Right renal pelvis (tissue), 4 donors: ENCODE measurements around the gene NUP188. TPM values are rescaled to one million over a fixed set of nuclear protein-coding genes. Genes with fewer than 3 reads are reported as not detected.

Experiments
- DNase-seq, 4 donors: peaks; one replicate each; pipeline ENCODE4 v3.0.0-alpha.2; 2013; ENCODE audit warnings: low read depth in 4 of 4, low spot score in 3 of 4, missing footprints in 1 of 4
- polyA plus RNA-seq, 4 donors: library from polyadenylated mRNA; unstranded; fragments of 120-200 nt; gene quantifications; one replicate each; pipeline ENCODE4 v1.2.1, GENCODE V29; 2013; ENCODE audit not compliant: insufficient read length in 4 of 4

The NUP188 gene
- polyA plus RNA-seq = 10 to 100 TPM; 38.9 to 41.8 (median 40.2) TPM

DNA sequence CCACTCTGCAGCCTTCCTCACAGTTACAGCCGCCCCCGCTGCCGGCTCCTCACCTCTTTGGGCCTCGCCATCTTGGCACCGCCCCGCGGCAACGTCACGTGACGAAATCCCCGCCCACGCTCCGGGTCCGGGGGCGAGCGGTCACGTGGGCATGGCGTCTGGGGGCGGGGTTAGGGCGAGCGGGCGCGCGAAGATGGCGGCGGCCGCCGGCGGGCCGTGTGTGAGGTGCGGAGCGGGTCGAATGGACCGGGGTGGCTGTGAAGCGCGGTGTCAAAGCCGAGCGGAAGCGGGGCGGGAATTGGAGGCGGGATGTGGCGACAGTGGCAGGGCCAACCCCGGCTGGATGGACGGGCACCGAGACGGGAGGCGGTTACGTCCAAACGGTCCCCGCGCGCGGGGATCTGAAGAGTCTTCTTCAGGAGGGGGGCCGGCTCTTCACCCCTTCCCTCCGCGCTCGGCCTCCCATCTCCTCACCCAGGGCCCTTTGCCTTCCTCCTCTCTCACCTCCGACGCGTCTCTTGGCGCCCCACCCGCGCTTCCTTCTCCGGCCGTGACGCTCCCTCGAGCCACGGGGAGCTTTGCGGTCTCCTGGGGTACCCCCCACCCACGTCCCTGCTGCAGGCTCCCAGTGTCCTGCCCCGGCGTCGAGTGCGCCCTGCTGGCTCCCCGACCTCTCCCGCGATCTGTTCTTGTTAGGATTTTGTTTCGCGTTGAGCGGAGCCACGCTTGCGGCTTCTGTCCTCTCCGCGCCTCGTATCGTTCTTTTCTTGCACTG, at the start of gene NUP188, which contains the start of gene DOLK:
Gene NUP188 (plus strand): TSS at position 173 of the 775 bp plus-strand sequence. CDS start 21 bp downstream, at position 194.
Gene DOLK (minus strand): TSS at position 77 of the 775 bp plus-strand sequence. CDS start 300 bp downstream, outside the sequence.
- DNase-seq = peak; percentile 88 to 92 (median 90)

- DNase-seq = no peak
Observed at GRCh38 chr9:128898382-128898781, 49.1 kb upstream of the NUP188 start.

- no peak for DNase-seq
Observed at GRCh38 chr9:128898845-128899565, 48.5 kb upstream of the NUP188 start.

- DNase-seq = no peak
Observed at GRCh38 chr9:128899566-128900322, 47.8 kb upstream of the NUP188 start.

DNA sequence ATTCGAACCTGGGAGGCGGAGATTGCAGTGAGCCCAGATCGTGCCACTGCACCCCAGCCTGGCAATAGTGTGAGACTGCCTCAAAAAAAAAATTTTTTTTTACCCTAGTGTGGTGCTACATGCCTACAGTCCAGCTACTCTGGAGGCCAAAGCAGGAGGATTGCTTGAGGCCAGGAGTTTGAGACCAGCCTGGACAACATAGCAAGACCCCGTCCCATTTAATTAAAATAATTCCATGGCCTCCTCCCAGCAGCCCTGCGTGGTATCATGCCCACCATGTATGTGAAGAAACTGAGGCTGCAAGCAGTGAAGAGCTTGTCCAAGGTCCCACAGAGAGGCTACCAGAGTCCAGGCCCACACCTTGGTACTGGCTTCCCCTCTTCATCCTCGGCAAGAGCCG, 46.1 kb upstream of the NUP188 start:
- no peak for DNase-seq

DNA sequence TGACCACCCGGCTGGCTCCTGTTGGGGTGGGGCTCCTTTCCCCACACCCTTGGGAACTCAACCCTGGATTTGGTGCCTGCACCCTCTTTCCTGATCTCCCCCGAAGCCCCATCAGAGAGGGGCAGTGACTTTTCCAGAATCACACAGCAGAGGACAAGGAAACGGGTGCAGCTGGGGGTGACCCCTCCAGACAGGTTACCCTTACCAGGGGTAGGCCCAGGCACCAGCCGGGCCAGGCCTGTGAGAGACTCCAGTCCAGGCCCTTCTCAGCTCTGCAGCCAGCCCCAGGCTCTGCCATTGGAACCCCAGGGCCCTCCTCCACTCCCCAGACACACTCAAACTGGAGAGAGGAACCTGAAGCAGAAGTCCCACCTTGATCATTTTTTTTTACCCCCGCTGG, 45.7 kb upstream of the NUP188 start:
- no peak for DNase-seq

- no peak for DNase-seq
Observed at GRCh38 chr9:128902351-128903078, 45.0 kb upstream of the NUP188 start.

DNA sequence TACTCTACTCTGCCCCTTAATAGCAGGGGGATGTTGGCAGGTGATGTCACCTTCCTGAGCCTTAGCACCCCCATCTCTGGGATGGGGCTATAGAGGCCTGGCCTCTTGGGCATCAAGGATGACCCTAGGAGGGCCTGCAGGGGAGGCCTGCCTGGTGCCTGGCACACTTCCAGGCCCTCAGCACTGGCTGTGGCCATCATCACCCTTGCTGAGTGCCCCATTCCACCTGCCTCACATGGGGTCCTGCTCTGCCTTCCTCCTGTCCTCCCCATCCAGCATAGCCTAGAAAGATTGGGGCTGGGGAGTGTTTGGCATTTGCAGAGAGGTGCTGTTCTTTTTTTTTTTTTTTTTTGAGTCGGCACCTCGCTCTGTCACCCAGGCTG, 44.4 kb upstream of the NUP188 start:
- DNase-seq = no peak

- DNase-seq = no peak
Observed at GRCh38 chr9:128903871-128904620, 43.5 kb upstream of the NUP188 start.

DNA sequence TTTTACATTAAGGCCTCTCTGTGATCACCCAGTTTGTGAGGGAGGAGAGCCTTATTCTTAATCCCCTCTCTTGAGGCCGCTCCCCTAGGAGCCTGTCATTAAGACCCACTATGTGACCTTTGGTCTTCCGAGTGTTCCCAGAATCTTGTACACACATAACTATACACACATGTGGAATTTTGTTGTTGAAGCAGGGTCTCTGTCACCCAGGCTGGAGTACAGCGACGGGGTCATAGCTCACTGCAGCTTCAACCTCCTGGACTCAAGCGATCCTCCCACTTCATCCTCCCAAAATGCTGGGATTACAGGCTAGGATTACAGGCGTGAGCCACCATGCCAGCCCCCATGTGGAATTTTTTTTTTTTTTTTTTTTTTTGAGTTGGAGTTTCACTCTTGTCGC, 41.5 kb upstream of the NUP188 start:
- DNase-seq = no peak

DNA sequence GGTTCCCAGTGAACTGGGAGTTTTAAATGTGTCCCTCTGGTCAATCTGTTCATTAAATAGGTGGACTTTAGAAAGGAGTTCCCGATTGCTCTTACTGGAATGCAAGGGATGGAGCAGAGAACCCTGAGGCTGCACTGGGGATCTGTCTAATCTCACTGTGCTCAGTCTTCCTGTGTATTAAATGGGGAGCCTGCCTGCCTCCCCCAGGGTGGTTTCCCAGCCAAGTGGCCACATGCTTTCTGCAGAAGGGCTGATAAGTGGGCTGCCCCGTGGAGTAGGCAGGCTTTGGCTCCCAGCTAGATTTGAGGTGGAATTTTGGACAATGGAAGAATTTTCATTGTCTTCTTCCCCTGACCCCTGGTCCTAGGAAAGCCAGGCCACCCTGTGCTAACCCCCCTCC, 40.8 kb upstream of the NUP188 start:
- no peak for DNase-seq

DNA sequence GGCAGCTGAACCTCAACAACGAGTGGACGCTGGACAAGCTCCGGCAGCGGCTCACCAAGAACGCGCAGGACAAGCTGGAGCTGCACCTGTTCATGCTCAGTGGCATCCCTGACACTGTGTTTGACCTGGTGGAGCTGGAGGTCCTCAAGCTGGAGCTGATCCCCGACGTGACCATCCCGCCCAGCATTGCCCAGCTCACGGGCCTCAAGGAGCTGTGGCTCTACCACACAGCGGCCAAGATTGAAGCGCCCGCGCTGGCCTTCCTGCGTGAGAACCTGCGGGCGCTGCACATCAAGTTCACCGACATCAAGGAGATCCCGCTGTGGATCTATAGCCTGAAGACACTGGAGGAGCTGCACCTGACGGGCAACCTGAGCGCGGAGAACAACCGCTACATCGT, 39.1 kb upstream of the NUP188 start:
- DNase-seq = no peak

- no peak for DNase-seq
Observed at GRCh38 chr9:128909859-128910258, 37.6 kb upstream of the NUP188 start.

DNA sequence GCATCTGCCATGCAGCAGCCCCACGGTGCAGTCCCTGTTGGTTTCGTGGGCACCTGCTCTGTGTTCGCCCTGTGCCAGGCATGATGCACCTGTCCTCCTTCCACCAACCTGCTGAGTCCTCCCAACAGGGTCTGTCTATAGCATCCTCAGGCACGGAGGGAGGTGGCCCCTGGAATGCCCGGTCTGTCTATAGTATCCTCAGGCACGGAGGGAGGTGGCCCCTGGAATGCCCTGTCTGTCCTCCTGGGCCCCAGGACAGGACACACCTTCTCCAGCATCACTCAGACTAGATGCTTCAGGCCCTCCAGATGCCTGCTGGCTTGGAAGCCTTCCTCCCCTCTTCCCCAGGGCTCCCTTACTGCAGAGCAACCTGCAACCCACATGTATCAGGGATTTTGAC, 36.6 kb upstream of the NUP188 start:
- no peak for DNase-seq

DNA sequence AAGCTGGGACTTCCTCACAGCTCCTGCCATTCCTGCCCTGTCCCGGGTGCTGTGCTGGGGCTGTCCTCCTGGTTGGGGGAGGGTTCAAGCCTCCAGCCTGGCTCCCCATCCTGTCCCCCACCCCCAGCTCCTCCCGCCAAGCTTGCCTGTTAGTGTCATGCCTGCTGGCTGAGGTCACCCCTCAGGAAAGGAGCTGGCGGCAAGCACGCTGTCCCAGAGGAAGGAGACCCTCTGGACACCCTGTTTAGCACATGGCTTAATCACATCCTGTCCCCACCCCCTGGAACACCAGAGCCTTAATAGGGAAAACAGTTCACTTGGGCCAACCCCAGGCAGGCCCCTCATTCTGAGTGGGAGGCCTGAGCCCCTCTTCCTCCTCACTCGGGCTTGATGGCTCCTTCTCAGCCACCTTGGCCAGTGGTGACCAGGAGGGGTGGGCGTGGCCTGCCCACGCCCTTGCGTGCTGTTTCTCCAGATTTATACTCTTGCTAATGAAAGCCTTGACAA, 35.9 kb upstream of the NUP188 start:
- DNase-seq = no peak

DNA sequence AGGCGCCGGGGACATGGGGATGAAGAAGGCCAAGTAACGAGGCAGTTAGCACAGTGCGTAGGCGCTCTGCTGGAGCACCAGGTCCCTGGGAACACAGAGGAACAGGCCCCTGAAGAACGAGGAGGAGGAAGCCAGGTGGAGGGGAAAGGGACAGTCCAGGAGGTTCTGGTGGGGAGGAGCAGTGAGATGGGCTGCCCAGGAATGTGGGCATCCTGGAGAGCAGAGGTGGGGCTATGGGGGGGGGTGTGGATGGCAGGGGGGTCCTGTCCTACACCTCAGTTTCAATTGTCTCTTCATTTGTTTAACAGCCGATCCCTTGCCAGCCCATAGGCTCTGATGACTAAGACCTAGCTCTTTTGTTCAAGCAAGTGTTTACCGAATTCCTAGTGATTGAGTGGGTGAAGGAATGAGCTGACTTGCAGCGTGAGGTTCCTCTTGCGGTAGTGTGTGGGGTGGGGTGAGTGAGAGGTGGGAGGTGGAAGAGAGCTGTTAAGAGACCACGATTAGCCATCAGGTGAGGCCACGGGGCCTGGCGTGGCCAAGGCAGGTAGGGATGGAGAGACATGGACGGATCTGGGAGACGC, 35.1 kb upstream of the NUP188 start:
- no peak for DNase-seq

GRCh38 chr9:128913048-128913900, 34.2 kb upstream of the NUP188 start:
- no peak for DNase-seq
